ENCODE data around the gene DCXR. TPM values are rescaled to one million over a fixed set of nuclear protein-coding genes. Genes with fewer than 3 reads are reported as not detected.
A peak's percentile ranks its signal among the peaks of the same experiment; 100 is the strongest.

The DCXR gene
- total and polyA plus RNA-seq, 2 of the 13 experiments (the other 11 are each of a cell fraction or from before 2014, with no cell fraction given): 287 to 311 TPM

- peak; percentile 88 for TF ChIP-seq STAG1 (CRISPR knock-in tag; IDR thresholded peaks at IDR 0.05)
- 0 out of 2 replicates have a peak, but pooled peaks have one; percentile 43 for TF ChIP-seq ZNF576 (CRISPR knock-in tag; IDR thresholded peaks at IDR 0.05)
- TF ChIP-seq GABPB1 (CRISPR knock-in tag; IDR thresholded peaks at IDR 0.05): peak; percentile 61; the same call in 1 of the 2 replicates
- no peak for TF ChIP-seq ZNF484 (CRISPR knock-in tag; IDR thresholded peaks at IDR 0.05; ENCODE audit: borderline replicate concordance, low read depth)
- 0 out of 2 replicates have a peak, but pooled peaks have one; percentile 8 for TF ChIP-seq FOSL2 (CRISPR knock-in tag; IDR thresholded peaks at IDR 0.05)
- peak; percentile 30; the same call in 1 of the 2 replicates for TF ChIP-seq RBFOX2 (IDR thresholded peaks at IDR 0.05; ENCODE audit: low read depth, low read length)
- peak in 1 of 2 experiments; percentile 38; a peak in 1 of 4 replicates for TF ChIP-seq HMGXB4 (CRISPR knock-in tag; IDR thresholded peaks at IDR 0.05; ENCODE audit: borderline replicate concordance in 1 of 2, low read depth in 1 of 2)
- TF ChIP-seq ZBTB33 (CRISPR knock-in tag; IDR thresholded peaks at IDR 0.05): peak; percentile 100
- TF ChIP-seq ZFX (CRISPR knock-in tag; IDR thresholded peaks at IDR 0.05; ENCODE audit: low read depth): 0 out of 2 replicates have a peak, but pooled peaks have one; percentile 29
- 0 out of 2 replicates have a peak, but pooled peaks have one; percentile 39 for TF ChIP-seq ZNF589 (CRISPR knock-in tag; conservative IDR thresholded peaks at IDR 0.05)
- TF ChIP-seq KDM3A (CRISPR knock-in tag; IDR thresholded peaks at IDR 0.05; ENCODE audit: low read depth): peak; percentile 62; the same call in 1 of the 2 replicates
- peak; percentile 70; the same call in 1 of the 2 replicates for TF ChIP-seq ZBTB4 (CRISPR knock-in tag; IDR thresholded peaks at IDR 0.05; ENCODE audit: borderline replicate concordance)
- TF ChIP-seq SP5 (CRISPR knock-in tag; IDR thresholded peaks at IDR 0.05; ENCODE audit: borderline replicate concordance, low read depth): 0 out of 2 replicates have a peak, but pooled peaks have one; percentile 20
- no peak for TF ChIP-seq FOXP1 (IDR thresholded peaks at IDR 0.05)
- no peak for TF ChIP-seq FOXP1 (CRISPR knock-in tag; IDR thresholded peaks at IDR 0.05)
- no peak for TF ChIP-seq NFE2L1 (CRISPR knock-in tag; IDR thresholded peaks at IDR 0.05; ENCODE audit: borderline replicate concordance)
- TF ChIP-seq MXD1 (CRISPR knock-in tag; IDR thresholded peaks at IDR 0.05): 0 out of 2 replicates have a peak, but pooled peaks have one; percentile 18
- peak; percentile 59; the same call in 1 of the 2 replicates for TF ChIP-seq MTA1 (CRISPR knock-in tag; IDR thresholded peaks at IDR 0.05; ENCODE audit: borderline replicate concordance)
- peak; percentile 91 for TF ChIP-seq RAD21 (CRISPR knock-in tag; IDR thresholded peaks at IDR 0.05)
- no peak for TF ChIP-seq ZNF879 (CRISPR knock-in tag; IDR thresholded peaks at IDR 0.05)
- TF ChIP-seq KDM5B (CRISPR knock-in tag; IDR thresholded peaks at IDR 0.05; ENCODE audit: borderline replicate concordance): peak; percentile 55; the same call in 1 of the 2 replicates
Observed at GRCh38 chr17:82030470-82031302, 6.8 kb downstream of the DCXR start (continued).
